Activated T-helper 1 cell treated with Interleukin-2 at 50 U/mL for 16 hours (primary cell): ENCODE data around the gene ST6GALNAC2.

Source experiments
- DNase-seq: peaks from one replicate; pipeline ENCODE4 v3.0.0-alpha.2; 2020; ENCODE audit warnings: low read depth

The ST6GALNAC2 gene

GRCh38 chr17:76599694-76600460, 14.2 kb upstream of the ST6GALNAC2 start:
- DNase-seq = no peak

GRCh38 chr17:76598004-76598439, 12.4 kb upstream of the ST6GALNAC2 start:
- DNase-seq = no peak

GRCh38 chr17:76597156-76598003, 11.7 kb upstream of the ST6GALNAC2 start:
- no peak for DNase-seq

GRCh38 chr17:76594690-76595089, 9.0 kb upstream of the ST6GALNAC2 start:
- DNase-seq = no peak

GRCh38 chr17:76593959-76594358, 8.3 kb upstream of the ST6GALNAC2 start:
- DNase-seq = no peak

GRCh38 chr17:76593384-76593826, 7.7 kb upstream of the ST6GALNAC2 start:
- no peak for DNase-seq

GRCh38 chr17:76588182-76588581, 2.5 kb upstream of the ST6GALNAC2 start:
- DNase-seq = no peak

GRCh38 chr17:76586741-76587487, 1.3 kb upstream of the ST6GALNAC2 start:
- DNase-seq = no peak

GRCh38 chr17:76585033-76585648, 519 bp downstream of the ST6GALNAC2 start:
- no peak for DNase-seq

- no peak for DNase-seq
Observed at GRCh38 chr17:76584427-76585032, 1.1 kb downstream of the ST6GALNAC2 start.

GRCh38 chr17:76582660-76583059, 3.0 kb downstream of the ST6GALNAC2 start:
- no peak for DNase-seq

- no peak for DNase-seq
Observed at GRCh38 chr17:76581515-76581914, 4.1 kb downstream of the ST6GALNAC2 start.

- DNase-seq = no peak
Observed at GRCh38 chr17:76579281-76579680, 6.4 kb downstream of the ST6GALNAC2 start.

GRCh38 chr17:76578376-76578775, 7.3 kb downstream of the ST6GALNAC2 start:
- DNase-seq = no peak

GRCh38 chr17:76577876-76578275, 7.8 kb downstream of the ST6GALNAC2 start:
- no peak for DNase-seq

GRCh38 chr17:76576189-76576588, 9.5 kb downstream of the ST6GALNAC2 start:
- DNase-seq = no peak

- DNase-seq = no peak
Observed at GRCh38 chr17:76575570-76575969, 10.1 kb downstream of the ST6GALNAC2 start.

- DNase-seq = no peak
Observed at GRCh38 chr17:76574166-76574565, 11.5 kb downstream of the ST6GALNAC2 start.

GRCh38 chr17:76573096-76573495, 12.6 kb downstream of the ST6GALNAC2 start:
- DNase-seq = no peak

- DNase-seq = no peak
Observed at GRCh38 chr17:76572201-76572910, 13.3 kb downstream of the ST6GALNAC2 start.
